ENCODE measurements around the gene SUPT7L. TPM values are rescaled to one million over a fixed set of nuclear protein-coding genes. Genes with fewer than 3 reads are reported as not detected.

SUPT7L gene
- polyA plus RNA-seq, 3 donors, result 11.3 to 22.9 (median 17.5) TPM

GRCh38 chr2:27613985-27614384, 49.4 kb downstream of the SUPT7L start:
- no peak overlapping the region for H3K27ac ChIP-seq (ENCODE audit: low read depth, low read length)
- WGBS, 3 donors, result 96 to 100% (median 100%) methylated on average over 2 of the region's 2 CpGs

- no peak overlapping the region for H3K27ac ChIP-seq (ENCODE audit: low read depth, low read length)
- WGBS, 3 donors, result 85 to 93% (median 86%) methylated on average over 2 of the region's 2 CpGs
Observed at GRCh38 chr2:27606611-27607010, 56.8 kb downstream of the SUPT7L start.

Other genes with a start within 250 kb of the SUPT7L start
- 10 to 100 TPM; 44.9 to 67.0 (median 65.7) TPM for gene NRBP1, start 235.0 kb downstream of the SUPT7L start, polyA plus RNA-seq
- 10 to 100 TPM in 1 of 3 donors, 1 to 10 TPM in 2; 2.4 to 52.8 (median 6.1) TPM for gene KRTCAP3, start 221.2 kb downstream of the SUPT7L start, polyA plus RNA-seq
- 10 to 100 TPM; 11.3 to 23.7 (median 13.3) TPM for gene IFT172, start 173.9 kb downstream of the SUPT7L start, polyA plus RNA-seq
- 100 to 1,000 TPM in 1 of 3 donors, 10 to 100 TPM in 2; 38.5 to 158 (median 53.5) TPM for gene FNDC4, start 168.4 kb downstream of the SUPT7L start, polyA plus RNA-seq
- 1 to 10 TPM in 2 of 3 donors, not detected in 1; 3.0 to 5.7 TPM for gene GCKR, start 166.8 kb downstream of the SUPT7L start, polyA plus RNA-seq
- 10 to 100 TPM in 1 of 3 donors, 1 to 10 TPM in 2; 5.4 to 18.8 (median 7.4) TPM for gene ZNF512, start 80.6 kb downstream of the SUPT7L start, polyA plus RNA-seq
- gene CCDC121, start 34.6 kb downstream of the SUPT7L start, polyA plus RNA-seq, result 1 to 10 TPM; 1.5 to 4.7 (median 1.7) TPM
- gene GPN1, start 34.6 kb downstream of the SUPT7L start, polyA plus RNA-seq, result 10 to 100 TPM; 19.7 to 25.7 (median 20.2) TPM
- gene SLC4A1AP, start 275 bp upstream of the SUPT7L start, polyA plus RNA-seq, result 10 to 100 TPM in 2 of 3 donors, 1 to 10 TPM in 1; 7.0 to 14.6 (median 13.8) TPM
- gene MRPL33, start 108.1 kb upstream of the SUPT7L start, polyA plus RNA-seq, result 100 to 1,000 TPM in 2 of 3 donors, 10 to 100 TPM in 1; 86.4 to 196 (median 169) TPM
- gene RBKS, start 226.8 kb upstream of the SUPT7L start, polyA plus RNA-seq, result 10 to 100 TPM in 1 of 3 donors, 1 to 10 TPM in 2; 2.8 to 19.8 (median 9.4) TPM
- gene BABAM2, start 227.1 kb upstream of the SUPT7L start, polyA plus RNA-seq, result 10 to 100 TPM; 11.1 to 23.9 (median 20.6) TPM

All from adipose tissue (tissue), 3 donors.